ENCODE results near the gene TAF1C. TPM values are rescaled to one million over a fixed set of nuclear protein-coding genes. Genes with fewer than 3 reads are reported as not detected.
"Not testable (repeated sequence)": the region's sequence is repeated elsewhere in the genome, so short reads cannot be mapped to it uniquely, and the experiment has no call there.

The TAF1C gene
- total RNA-seq, 1 experiment from 2014 or later: 19.2 TPM

DNA sequence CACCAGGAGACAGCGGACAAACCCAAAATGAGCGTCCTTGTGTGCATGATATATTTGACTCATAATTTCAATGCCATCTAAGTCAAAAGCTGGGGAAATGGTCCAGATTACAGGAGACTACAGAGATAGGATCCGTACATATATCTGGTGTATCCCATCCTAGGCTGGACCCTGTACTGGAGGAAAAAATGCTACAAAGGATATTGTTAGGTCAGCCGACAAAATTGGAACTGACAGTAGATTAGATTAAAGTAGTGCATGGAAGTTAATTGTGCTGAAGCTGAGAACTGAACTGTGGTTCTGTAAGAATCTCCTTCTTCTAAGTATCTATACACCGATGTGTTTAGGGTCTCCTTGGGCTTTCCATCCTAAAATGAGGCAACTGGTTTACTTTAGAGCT lies 28.7 kb upstream of the TAF1C start:
- in situ Hi-C loops (cut with HindIII; ENCODE audit: low pct_unique_long_range_greater_than_20kb, low sequenced_read_pairs): no loop called here
- no peak for DNase-seq (ENCODE audit: low read depth)

DNA sequence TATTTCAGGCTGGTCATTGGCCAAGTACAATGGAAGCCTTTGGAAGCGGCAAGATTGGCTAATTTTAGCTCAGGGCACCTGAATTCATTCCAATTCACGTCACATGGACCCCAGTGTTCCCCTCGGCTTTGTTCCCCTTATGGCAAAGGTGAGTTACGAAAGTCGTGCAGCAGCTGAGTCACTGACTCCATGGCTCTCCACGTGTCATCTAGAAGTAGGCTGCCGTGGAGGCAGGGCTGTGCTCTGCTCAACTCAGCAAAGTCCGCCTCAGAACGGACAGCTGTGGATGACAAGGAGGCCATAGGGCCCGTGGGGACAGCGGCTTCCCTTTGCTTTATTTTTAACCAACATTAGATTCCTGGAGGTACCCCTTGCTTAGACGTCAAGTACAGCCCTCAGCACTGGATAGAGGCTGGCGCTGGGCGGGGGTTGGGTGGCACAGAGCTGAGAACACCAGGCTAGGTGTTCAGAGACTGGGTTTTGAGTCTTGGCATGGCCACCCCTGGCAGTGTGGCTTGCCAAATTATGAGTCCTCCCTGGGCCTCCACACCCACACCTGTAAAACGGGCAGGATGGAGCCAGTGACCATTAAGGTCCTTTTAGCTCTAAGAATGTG lies 27.7 kb upstream of the TAF1C start:
- DNase-seq (ENCODE audit: low read depth): no peak
- in situ Hi-C loops (cut with HindIII; ENCODE audit: low pct_unique_long_range_greater_than_20kb, low sequenced_read_pairs): no loop called here

DNA sequence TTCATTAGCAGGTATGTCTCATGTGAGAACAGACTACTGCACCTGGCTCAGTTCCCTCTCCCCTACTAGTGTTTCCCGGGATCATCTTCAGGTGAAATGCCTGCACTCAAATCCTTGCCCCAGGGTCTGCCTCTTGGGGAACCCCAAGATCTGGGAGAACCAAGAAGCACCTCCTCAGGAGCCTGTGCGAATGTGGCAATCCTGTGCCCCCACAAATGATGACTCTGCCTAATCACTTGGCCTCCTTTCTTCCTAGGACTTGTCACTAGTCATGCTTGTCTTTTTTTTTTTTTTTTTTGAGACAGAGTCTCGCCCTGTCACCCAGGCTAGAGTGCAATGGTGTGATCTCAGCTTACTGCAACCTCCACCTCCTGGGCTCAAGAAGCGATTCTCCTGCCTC lies 25.8 kb upstream of the TAF1C start:
- in situ Hi-C loops (cut with HindIII; ENCODE audit: low pct_unique_long_range_greater_than_20kb, low sequenced_read_pairs): no loop called here
- no peak for DNase-seq (ENCODE audit: low read depth)

DNA sequence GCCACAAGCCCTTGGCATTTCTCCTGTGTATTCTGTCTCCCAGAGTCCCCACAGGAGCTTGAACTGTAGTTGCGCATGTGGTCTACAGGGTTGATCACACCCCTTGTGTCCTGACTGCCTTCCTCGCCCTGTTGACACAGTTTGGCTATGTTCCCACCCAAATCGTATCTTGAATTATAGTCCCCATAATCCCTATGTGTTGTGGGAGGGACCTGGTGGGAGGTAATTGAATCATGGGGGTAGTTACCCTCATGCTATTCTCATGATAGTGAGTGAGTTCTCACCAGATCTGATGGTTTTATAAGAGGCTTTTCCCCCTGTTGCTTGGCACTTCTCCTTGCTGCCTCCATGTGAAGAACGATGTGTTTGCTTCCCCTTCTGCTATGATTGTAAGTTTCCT lies 25.3 kb upstream of the TAF1C start:
- in situ Hi-C loops (cut with HindIII; ENCODE audit: low pct_unique_long_range_greater_than_20kb, low sequenced_read_pairs): no loop called here
- DNase-seq (ENCODE audit: low read depth): no peak

DNA sequence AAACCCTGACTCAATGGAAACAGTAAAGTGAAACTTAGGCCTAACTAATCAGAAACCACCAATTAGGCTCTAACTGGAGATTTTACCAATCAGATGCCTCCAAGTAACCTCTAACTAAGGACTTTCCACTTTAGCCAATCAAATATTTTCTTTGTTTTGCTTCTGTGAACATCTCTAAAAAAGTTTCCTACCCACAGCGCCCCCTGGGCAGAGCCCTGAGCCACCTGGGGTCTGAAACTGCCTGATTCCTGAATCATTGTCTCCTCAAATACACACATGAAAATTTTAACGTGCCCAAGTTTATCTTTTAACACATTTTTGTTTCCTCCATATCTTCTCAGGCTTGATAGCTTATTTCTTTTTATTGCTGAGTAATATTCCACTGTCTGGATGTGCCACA lies 23.1 kb upstream of the TAF1C start:
- in situ Hi-C loops (cut with HindIII; ENCODE audit: low pct_unique_long_range_greater_than_20kb, low sequenced_read_pairs): no loop called here
- DNase-seq (ENCODE audit: low read depth): no peak

DNA sequence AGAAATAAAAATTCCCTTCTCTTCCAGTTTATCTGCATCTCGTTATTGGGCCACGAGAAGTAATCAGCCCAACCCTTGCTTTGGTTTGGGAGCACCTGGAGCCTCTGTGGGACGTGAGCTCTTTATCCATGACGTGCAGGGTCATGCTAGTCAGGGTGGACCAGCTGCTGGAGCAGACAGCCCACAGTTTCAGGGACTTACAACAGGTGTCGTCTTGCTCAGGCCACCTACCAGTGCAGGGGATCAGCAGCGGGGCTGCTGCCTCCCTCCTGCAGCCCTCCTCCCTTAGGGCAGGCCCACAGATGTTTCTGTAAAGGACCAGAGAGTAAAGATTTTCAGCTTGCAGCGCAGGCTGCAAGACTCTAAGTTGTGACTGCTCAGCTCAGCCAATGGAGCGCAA lies 21.0 kb upstream of the TAF1C start:
- in situ Hi-C loops (cut with HindIII; ENCODE audit: low pct_unique_long_range_greater_than_20kb, low sequenced_read_pairs): no loop called here
- DNase-seq (ENCODE audit: low read depth): no peak

DNA sequence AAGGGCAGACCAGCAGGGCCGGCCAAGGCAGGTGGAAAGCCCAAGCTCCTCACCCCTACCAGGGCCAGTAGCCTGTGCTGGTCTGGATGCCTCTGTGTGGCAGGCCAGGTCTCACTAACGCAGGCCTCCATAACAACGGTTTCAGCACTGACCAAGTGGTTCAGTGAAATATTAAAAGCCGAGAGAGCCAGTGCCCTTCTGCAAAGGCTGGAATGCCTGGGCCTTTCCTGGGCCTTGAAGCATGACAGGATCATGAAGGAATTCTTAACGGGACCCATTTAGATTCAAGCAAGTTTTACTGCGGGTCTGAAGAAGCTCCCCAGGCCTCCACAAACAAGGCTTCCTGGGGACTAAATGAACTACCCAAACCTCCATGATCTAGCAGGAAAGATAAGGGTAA lies 20.4 kb upstream of the TAF1C start:
- no peak for DNase-seq (ENCODE audit: low read depth)
- in situ Hi-C loops (cut with HindIII; ENCODE audit: low pct_unique_long_range_greater_than_20kb, low sequenced_read_pairs): no loop called here

DNA sequence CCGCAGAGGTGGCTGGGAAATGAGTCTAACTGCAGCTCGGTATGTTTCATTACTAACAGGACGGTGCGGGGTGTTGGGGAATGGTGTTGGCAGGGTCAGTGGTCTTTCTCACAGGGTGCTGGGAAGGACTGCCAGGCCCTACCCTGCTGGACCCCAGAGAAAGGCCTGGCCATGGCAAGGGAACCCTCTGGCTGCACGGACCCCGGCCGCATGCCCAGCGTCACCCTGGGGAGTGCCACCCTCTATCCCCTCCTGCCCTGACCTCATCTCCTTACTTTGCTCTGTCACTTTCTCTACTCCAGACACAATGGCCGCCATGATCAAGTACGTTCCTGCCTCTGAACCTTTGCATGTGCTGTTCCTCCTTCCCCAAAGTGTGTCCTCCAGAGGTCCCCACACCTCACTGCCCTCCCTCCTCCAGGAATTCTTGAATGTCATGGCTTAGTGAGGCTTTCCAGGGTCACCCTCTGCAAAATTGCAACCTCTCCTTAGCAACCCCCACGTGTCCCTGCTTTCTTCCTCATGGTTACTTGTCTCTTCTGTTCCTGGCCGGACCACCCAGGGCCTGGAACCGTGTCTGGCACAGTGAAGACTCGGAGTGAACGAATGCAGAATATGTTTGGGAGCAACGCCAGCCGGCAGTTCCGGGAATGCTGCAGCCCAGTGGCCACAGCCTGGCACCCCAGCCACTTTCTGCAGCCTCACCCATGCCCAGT lies 19.3 kb upstream of the TAF1C start:
- DNase-seq (ENCODE audit: low read depth): no peak
- in situ Hi-C loops (cut with HindIII; ENCODE audit: low pct_unique_long_range_greater_than_20kb, low sequenced_read_pairs): no loop called here

DNA sequence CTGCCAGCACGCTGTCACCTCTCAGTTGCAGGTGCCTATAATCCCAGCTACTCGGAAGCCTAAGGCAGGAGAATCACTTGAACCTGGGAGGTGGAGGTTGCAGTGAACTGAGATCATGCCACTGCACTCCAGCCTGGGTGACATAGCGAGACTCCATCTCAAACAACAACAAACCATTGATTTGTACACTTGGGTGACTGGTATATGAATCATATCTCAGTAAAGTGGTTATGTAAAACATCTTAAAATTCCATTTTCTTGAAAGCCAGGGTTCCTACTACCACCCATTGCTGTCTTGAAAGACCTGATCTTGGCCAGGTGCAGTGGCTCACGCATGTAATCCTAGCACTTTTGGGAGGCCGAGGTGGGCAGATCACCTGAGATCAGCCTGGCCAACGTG lies 18.3 kb upstream of the TAF1C start:
- DNase-seq (ENCODE audit: low read depth); in situ Hi-C loops (cut with HindIII; ENCODE audit: low pct_unique_long_range_greater_than_20kb, low sequenced_read_pairs): not testable (repeated sequence)

DNA sequence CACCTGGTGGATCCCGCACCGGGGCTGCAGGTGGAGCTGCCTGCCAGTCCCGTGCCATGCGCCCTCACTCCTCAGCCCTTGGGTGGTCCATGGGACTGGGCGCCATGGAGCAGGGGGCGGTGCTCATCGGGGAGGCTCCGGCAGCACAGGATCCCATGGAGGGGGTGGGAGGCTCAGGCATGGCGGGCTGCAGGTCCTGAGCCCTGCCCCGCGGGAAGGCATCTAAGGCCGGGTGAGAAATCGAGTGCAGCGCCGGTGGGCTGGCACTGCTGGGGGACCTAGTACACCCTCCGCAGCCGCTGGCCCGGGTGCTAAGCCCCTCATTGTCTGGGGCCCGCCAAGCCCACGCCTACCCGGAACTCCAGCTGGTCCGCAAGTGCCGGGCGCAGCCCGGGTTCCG lies 17.7 kb upstream of the TAF1C start:
- DNase-seq (ENCODE audit: low read depth); in situ Hi-C loops (cut with HindIII; ENCODE audit: low pct_unique_long_range_greater_than_20kb, low sequenced_read_pairs): not testable (repeated sequence)

DNA sequence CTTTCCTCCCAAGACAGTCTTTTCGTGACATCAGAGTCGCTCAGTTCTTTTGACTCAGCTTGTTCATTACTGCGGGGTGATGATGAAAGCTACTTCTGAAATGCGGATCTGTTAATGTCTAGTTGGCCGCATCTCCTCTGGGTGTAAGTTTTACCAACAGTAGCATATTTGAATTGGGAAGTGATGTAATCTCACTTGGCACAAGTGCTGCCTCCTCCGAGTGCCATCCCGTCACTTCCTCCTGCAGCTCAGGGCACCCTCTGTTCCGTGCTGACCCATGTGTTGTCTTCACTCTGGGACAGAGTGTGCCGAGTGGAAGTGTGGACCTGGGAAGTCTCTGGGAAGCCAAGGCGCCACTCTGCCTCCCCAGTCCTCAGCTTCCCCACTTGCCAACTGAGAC lies 13.0 kb upstream of the TAF1C start:
- DNase-seq (ENCODE audit: low read depth): no peak
- in situ Hi-C loops (cut with HindIII; ENCODE audit: low pct_unique_long_range_greater_than_20kb, low sequenced_read_pairs): no loop called here

DNA sequence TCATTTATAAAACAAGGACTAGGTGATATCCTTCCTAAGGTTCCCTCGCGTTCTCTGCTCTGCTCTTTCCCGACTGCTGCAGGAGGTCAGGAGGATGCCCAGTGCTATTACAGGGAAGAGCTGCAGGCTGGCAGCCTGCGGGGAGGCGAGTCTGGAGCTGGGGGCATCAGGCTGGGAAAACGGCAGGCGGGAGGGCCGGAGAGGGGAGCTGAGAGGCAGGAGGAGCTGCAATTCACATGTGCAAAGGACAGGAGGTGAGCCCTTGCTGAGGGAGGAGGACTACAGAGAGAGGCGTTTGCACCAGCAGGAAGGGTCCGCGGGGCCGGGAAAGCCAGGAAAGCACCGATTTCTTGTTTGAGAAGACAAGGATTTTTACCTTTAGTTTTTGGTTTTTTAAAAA lies 12.2 kb upstream of the TAF1C start:
- no peak for DNase-seq (ENCODE audit: low read depth)
- in situ Hi-C loops (cut with HindIII; ENCODE audit: low pct_unique_long_range_greater_than_20kb, low sequenced_read_pairs): no loop called here

DNA sequence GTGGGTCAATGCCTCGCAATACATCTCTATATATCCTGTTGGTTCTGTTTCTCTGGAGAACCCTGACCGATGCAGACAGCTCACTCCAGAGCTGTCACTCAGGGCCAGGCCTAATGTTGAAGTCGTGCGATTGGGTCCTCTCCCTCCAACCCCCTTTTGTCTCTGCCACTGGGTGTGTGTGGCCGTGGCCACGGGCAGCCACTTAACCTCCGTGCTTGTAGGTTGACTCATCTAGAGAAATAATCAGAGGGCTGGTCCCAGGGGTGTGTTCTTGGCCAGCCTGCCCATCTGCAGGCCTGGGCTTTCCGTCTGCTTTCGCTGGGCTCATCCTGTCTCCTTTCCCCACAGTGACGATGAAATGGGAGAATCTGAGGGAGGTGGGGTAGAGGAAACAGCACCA lies 11.5 kb upstream of the TAF1C start:
- in situ Hi-C loops (cut with HindIII; ENCODE audit: low pct_unique_long_range_greater_than_20kb, low sequenced_read_pairs): no loop called here
- DNase-seq (ENCODE audit: low read depth): peak; percentile 63

DNA sequence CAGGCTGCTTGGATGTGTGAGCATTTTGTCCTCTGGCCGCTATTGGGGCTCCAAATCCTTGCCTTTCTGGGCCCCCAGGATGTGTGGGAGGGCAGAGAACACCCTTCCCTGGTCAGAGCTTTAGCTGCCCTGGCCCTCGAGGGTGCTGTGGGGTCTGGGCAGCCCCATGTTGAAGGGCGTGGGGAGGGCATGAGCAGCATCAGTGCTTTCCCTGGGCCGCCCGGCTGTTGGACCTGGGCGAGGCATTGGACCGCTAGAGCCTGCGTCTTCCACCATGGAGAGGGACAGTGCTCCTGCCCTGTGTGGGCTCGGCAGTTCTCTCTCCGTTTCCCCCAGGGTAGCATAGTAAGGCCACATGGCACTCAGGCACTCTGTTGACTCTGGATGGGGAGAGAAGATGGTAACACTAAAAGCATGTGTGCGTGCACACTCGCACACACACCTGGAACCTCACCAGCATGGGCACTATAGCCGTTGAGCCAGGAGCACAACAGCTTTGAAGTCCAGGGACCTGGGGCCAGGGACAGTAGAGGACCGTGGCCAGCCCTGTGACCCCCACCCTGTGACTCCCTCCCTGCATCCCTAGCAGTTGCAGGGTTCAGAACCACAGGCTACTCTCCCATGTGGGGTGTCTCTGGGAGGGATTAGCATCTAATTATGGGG lies 10.7 kb upstream of the TAF1C start:
- DNase-seq (ENCODE audit: low read depth): no peak
- in situ Hi-C loops (cut with HindIII; ENCODE audit: low pct_unique_long_range_greater_than_20kb, low sequenced_read_pairs): no loop called here

DNA sequence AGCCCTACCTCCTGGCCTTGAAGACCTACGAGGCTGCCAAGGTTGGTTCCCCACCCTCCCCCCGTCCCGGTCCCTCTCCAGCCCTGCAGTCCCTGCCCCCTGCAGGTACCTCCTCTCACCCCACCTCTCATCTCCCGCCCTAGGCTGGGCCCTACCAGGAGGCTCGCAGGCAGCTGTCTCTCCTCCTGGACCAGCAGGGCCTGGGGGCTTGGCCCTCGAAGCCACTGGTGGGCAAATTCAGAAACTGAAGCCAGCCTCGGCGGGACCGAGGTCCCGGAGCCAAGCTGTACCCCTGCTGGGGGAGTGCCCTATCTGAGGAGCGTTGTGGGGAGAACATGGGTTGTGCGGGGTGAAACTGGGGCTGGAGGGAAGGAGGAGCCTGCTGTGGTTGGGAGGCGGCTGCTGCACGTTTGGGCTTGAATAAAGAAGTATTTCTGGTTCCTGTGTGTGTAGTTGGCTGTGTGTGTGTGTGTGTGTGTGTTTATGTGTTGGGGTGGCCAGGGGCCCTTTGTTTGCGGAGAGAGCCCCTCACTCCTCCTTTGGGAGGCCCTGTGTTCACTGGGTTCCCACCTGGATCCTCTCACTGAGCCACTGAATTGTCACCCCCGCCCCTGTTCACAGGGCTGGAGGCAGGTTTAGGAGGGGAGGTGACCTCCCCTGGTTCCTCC lies 10.0 kb upstream of the TAF1C start:
- in situ Hi-C loops (cut with HindIII; ENCODE audit: low pct_unique_long_range_greater_than_20kb, low sequenced_read_pairs): no loop called here
- no peak for DNase-seq (ENCODE audit: low read depth)

DNA sequence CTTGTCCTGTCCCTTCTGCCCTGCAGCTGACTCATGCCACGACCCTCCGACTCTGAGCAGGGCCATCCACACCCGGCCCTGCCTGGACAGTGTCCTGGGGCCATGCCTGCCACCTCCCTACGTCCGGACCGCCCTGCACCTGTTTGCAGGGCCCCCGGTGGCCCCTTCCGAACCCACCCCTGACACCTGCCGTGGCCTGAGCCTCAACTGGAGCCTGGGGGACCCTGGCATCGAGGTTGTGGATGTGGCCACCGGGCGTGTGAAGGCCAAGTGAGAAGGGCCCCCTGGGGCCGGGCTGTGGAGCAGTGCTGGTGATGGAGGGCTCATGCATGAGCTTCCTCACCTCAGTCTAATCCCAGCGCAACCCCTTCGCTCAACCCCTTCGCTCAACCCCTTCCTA lies 9.2 kb upstream of the TAF1C start:
- in situ Hi-C loops (cut with HindIII; ENCODE audit: low pct_unique_long_range_greater_than_20kb, low sequenced_read_pairs): no loop called here
- no peak for DNase-seq (ENCODE audit: low read depth)

DNA sequence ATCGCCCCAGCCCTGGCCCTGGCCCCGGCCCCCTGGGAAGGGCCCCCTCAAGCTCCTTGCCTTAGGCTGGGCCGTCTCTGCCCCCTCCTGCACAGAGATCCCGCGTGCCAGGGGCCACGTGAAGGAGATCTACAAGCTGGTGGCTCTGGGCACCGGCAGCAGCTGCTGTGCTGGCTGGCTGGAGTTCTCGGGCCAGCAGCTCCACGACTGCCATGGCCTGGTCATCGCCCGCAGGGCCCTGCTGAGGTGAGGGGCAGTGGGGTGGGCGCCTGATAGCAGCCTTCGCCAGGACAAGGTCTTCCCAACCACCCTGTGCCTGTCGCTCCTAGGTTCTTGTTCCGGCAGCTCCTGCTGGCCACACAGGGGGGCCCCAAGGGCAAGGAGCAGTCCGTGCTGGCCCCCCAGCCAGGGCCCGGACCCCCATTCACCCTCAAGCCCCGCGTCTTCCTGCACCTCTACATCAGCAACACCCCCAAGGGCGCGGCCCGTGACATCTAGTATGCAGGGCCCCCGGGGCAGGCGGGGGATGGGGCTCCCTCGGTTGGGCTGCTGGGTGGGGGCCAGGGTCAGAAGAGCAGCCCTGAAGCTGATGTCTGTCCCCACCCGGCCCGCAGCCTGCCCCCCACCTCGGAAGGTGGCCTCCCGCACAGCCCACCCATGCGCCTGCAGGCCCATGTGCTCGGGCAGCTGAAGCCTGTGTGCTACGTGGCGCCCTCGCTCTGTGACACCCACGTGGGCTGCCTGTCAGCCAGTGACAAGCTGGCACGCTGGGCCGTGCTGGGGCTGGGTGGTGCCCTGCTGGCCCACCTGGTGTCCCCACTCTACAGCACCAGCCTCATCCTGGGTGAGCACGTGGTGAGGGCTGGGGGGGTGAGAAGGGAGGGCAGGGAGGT lies 8.6 kb upstream of the TAF1C start:
- in situ Hi-C loops (cut with HindIII; ENCODE audit: low pct_unique_long_range_greater_than_20kb, low sequenced_read_pairs): no loop called here
- no peak for DNase-seq (ENCODE audit: low read depth)

DNA sequence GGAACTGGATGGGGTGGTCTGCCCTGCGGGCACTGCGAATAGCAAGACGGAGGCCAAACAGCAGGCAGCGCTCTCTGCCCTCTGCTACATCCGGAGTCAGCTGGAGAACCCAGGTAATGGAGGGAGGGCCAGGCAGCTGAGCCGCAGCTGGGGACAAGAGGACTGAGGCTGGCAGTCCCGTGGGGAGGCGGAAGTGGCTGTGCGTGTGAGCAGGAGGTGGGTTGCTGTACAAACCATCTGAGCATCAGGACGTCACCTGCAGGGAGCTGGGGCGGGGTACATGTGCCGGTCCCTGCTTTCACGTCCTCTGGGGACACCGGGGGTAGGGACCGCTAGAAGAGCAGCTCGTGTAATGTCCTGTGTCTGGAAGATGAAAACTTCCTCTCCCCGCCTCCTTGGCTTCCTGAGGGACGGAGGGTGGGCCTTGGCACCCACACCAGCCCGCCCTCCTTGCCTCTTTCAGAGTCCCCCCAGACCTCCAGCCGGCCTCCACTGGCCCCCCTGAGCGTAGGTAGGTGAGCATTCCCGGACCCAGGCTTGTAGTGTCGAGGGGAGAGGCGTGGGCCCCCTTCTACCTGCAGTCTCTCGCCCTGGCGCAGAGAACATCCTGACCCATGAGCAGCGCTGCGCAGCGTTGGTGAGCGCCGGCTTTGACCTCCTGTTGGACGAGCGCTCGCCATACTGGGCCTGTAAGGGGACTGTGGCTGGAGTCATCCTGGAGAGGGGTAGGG lies 7.8 kb upstream of the TAF1C start:
- in situ Hi-C loops (cut with HindIII; ENCODE audit: low pct_unique_long_range_greater_than_20kb, low sequenced_read_pairs): no loop called here
- DNase-seq (ENCODE audit: low read depth): no peak

All from Caki2 (cell line).